Measurements from ENCODE around the gene ITPKC.

Gene ITPKC

DNA sequence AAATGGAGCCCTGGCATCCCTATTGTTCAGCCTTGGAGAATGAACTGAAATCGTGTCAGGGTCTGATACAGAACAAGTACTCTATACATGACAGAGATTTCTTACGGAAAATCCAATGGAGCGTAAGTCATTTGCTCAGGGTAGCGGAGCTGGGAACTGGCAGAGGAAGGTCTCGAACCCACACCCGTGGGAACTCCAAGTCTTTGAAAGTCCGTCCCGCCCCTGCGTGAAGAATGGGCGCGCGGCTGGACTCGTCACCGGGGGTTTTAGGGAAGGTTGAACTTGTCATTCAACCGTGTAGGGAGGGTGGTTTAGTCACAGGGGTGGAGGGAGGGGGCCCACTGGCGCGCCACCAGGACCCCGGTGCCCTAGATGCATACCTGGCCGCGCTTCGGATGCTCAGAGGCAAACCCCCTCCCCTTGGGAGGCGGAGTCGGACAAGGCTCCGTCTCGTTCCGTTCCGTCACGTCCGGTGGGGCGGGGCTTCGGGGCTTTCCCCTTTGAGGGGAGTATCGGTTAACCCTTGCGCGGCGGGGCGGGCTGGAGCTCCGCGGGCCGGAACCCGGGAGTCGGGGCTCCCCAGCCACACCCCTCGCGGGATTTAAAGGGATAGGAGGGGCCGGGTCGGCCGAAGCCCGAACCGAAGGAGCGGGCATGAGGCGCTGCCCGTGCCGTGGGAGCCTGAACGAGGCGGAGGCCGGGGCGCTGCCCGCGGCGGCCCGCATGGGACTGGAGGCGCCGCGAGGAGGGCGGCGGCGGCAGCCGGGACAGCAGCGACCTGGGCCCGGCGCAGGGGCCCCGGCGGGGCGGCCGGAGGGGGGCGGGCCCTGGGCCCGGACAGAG is at the start of gene ITPKC, which contains the start of gene COQ8B:
Gene ITPKC (plus strand): TSS at position 631 of the 843 bp plus-strand sequence. CDS start 24 bp downstream, at position 655.
Gene COQ8B (minus strand): TSS at position 405 of the 843 bp plus-strand sequence. CDS start 2,254 bp downstream, outside the sequence.
- peak; percentile 95 for DNase-seq

DNA sequence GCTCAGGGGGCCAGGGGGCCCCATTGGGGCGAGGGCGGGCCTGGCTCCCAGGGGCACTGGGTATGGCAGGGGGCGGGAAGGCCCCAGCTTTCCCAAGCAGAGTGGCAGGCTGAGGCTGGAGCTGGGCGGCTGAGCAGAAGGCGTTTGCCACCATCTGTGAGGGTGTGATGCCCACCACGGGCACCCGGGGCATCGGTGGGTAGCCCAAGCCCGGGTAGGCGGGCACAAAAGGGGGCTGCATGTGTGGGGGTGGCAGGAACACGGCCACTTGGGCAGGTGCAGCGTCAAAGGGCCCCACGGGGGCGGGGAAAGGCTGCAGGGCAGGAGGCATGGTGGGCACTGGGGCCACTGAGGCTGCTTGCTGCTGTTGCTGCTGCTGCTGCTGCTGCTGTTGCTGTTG is 49.3 kb upstream of the ITPKC start:
- DNase-seq: no peak

DNA sequence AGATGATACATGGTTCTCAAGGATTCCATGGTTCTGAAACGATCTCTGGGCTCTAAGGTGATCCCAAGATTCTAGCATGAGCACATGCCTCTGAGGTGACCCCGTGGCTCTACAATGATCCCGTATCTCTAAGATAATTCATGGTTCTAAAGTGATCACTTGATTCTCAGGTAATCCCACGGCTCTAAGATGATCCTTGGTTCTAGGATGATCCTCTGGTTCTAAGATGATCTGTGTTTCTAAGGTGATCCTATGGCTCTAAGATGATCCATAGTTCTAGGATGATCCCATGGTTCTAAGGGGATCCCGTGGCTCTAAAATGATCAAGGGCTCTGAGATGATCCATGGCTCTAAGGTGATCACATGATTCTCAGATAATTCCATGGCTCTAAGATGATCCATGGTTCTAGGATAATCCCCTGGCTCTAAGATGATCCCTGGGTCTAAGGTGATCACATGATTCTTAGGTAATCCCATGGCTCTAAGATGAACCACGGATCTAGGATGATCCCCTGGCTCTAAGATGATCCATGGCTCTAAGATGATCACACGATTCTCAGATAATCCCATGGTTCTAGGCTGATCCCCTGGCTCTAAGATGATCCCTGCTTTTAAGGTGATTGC is 47.8 kb upstream of the ITPKC start:
- no peak for DNase-seq

DNA sequence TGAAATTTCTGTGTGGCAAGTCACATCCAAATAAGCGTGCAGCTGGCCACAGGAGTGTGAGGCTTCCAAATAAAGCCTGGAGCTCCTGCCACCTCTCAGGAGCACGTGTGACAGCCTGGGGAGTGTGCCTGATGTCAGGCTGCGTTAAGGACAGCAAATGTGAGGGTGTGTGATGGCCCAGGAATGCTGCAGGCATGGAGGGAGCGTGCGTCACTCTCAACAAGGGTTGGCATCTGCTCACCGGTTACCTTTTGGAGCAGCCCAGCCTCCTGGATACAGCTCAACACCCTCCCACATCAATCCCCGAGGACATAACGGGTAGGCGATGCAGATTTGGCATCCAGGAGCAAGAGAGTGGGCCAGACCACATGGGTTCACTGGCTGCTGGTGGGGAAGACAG is 45.5 kb upstream of the ITPKC start:
- no peak for DNase-seq

DNA sequence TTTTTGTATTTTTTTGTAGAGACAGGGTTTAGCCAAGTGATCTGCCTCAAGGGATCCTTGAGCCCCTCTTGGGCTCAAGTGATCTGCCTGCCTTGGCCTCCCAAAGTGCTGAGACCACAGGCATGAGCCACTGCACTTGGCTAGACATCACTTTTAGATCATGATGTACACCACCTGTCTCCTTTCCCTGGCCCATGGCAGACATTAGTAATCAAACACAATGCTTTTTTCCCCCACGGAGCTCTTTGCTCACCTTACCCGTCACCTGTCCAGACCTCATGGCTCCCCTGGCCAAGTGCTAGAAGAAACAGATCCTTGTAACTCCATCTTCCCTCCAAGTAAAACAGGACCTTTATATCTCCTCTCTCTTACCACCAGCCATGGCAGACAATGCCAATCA is 44.9 kb upstream of the ITPKC start:
- DNase-seq: no peak

DNA sequence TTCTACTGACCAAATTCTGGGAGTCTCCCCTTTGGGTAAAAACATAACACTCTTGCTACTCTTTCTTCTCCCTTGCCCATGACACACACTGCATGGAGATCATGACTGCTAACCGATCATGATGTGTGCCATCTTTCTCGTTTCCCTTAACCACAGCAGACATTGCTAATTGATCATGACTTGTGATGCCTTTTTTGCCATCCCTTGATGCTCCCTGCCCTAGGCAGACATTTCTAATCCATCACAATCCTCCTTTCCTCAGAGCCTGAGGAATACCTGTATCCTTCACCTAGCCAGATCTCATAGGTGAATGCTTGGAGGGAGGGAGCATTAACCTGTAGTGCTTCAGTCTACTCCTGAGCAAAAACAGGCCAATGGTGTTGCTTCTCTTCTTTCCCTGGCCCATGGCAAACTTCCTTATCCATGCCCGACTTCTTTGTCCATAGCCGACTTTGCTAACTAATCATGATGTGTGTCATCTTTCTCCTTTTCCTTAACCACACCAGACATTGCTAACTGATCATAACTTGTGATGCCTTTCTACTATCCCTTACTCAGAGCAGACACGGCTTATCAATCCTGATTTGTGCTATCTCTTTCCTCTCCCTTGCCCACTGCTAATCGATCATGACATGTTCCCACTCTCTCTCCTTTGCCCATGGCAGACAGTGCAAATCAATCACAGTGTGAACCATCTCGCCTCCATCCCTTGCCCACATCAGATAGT is 44.2 kb upstream of the ITPKC start:
- no peak for DNase-seq

DNA sequence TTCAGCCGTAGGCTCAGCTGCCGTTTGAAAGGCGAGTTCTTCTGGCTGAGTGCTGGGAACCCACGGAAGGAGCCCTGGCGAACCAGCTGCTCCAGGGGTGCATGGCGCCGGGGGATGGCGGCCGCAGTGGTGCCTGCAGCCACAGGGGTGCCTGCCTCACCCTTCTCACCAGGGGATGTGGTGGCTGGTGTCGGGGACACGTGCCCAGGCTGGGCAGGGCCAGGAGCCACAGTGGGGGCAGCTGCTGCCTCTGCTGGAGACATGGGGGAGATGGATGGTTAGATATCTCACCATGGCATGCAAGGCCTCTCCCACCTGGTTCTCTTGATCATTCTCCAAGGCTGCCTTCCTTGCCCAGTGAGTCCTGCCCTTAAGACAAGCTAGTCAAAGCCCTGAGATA is 43.5 kb upstream of the ITPKC start:
- DNase-seq: no peak

DNA sequence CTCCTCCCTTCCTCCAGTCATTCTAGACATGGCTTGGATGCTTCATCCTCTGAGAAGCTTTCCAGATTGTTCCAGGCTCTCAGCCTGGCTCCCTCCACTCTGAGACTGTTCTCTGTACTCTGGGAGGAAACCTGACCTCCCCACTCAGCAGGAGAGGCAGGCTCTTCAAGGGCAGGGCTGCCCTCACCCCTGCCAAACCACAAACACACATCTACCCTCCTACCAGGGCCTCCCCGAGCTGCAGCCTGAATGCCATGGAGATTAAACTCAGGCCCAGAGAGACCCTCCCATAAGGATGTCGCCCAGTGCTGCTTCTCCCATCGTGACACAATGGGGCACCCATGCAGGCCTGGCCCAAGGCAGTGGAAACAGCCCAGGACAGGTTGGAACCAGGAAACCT is 42.6 kb upstream of the ITPKC start:
- DNase-seq: no peak

DNA sequence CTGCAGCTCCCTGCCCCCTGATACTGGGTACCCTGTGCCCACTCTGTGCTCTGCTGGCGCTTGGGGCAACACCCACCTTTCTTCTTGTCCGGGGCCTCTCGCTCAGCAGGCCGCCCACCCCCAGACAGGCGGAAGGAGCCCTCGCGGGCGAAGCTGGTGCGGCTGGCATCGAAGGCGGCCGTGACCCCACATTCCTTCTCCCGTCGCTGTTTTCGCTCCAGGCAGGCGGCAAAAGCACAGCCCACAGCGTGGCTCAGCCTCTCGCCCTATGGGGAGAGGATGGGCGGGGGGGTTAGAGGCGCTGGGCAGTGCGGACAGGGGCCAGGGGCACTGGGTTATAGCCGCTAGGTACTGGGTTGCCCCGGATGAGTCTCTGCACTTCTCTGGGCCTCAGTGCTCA is 39.8 kb upstream of the ITPKC start:
- DNase-seq: no peak

DNA sequence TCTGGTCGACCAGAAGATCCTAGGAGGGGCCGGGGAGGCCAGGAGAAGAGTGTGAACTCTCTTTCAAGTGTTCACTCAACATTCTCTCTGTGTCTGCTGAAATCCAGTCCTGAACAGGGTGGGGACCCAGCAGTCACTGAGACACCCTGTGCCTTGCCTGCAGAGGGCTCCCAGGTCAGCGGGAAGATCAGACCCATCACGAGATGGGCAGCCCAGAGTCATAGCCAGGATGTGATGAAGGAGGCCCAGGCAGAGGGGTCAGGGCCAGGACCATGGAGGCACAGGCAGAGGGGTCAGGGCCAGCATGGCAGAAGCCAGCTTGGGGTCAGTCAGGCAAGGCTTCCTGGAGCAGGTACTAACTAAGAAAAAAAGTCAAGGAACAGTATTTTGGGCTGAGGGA is 35.9 kb upstream of the ITPKC start:
- no peak for DNase-seq

DNA sequence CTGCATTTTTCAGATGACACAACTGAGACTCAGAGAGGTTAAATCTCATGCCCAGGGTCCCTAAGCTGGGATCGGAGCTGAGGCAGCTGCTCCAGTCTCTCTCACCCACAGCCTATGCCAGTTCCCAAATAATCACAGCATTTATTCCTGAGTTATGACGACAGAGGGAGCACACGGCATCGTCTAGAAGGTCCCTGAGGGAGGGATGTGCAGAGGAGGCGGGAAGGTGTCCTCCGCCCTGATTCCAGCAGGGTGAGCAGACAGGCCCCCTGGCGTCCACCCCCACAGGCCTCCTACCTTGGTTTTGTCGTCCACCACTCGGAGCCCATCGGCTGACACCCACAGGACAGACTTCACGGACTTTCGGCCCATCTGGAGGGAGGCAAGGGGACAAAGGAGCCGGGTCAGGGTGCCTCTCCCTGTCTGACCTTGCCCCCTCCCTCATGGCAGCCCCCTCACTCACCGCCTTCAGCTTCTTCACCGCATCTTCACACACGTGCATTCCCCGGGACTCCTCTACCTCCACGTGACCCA is 34.4 kb upstream of the ITPKC start:
- DNase-seq: no peak

DNA sequence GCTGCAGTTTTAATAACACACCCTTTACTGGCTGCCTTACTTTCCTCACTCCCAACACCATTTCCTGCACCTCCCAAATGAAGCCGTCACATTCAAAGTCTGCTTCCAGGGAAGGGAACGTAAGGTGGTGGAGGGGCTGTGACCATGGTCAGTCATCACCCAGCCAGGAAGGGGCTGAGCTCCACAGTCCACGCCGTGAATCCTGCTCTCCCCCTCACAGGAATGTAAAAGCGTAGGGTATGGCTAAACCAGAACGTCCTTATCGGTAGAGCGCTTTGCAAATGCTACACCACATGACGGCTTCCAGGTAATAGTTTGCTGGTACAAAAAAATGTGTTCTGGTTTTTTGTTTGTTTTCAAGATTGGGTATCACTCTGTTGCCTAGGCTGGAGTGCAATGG is 33.5 kb upstream of the ITPKC start:
- DNase-seq: no peak

DNA sequence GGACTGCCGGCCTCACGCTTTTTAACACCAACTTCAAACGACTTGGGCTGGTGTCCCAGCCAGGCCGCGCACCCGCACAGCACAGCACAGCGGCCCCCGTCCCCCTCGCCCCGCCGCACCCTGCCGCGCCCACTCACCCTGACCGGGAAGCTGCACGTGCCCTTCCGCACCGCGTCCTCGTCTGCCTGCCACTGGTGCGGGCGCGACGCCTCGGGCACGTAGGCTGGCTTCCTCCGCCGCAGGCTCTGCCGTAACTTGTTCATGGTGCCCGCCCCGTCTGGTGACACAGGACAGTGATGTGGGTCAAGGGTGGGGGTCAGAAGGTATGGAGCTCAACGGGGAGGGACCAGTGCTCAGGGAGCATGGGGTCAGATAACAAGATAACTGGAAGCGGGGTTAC is 32.6 kb upstream of the ITPKC start:
- DNase-seq: no peak

DNA sequence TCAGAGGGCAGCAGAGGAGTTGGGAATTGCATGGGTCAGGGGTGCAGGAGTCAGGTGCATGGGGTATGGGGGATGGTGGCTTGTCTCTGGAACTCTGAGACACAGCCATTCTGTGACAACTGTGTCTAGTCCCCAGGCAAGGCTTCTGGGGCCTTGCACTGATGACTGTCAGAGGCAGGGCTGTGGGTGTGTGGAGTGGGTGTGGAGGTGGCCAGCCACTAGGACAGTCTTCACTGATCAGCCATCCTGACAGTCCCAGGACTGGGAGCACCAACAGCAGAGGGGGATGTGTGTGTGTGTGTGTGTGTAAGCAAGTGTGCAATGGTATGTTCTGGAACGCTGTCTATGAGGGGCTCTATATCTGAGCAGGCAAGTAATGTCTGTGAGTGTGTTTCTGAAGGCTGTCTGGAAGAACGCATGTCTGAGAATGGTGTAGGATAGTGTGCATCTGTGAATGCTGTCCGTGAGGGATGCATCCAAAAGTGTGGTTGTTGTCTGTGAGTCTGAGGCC is 31.8 kb upstream of the ITPKC start:
- no peak for DNase-seq

DNA sequence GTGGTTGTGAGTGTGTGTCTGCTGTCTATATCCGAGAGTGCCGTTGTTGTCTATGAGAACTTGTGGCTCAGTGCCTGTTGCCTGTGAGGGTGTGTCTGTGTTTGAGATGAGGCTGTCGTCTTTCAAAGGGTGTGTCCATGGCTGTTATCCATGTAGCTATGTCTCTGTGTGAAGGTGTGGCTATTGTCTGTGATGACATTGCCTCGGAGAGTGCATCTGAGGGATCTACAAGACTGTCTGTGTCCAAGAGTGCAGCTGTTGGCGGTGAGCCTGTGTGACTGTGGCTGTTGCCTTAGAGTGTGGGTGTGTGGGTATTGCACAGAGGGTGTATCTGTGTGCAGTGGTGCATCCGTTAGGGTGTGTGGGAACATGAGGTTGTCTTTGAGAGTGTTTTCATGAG is 31.3 kb upstream of the ITPKC start:
- no peak for DNase-seq

DNA sequence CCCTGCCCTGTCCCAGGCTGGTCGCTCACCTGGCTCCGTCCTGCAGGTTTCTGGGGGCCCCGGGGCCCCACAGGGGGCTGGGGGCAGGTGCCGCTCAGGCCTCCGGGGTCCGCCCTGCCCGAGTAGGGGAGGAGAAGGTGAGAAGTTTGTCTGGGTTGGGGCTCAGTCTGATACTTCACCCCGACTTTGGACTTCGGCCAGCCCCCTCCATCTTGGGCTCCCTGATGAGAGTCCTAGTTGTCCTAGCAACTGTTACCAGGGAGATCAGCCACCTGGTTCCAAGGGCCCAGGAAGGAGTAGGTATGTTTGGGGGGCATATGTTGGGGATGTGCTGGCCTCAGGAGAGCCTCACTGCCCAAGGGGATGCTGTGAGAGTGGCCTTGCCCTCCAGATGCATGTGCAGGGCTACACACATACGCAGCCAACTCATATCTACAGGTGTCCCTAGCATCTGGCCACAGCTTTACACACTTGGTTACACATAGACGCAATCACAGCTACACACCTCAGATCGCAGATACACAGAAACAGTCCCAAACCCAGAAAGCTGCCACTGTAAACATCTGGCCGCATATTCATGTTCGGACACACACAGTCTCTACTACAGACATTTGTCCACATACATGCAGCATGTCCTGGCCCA is 29.9 kb upstream of the ITPKC start:
- DNase-seq: no peak

DNA sequence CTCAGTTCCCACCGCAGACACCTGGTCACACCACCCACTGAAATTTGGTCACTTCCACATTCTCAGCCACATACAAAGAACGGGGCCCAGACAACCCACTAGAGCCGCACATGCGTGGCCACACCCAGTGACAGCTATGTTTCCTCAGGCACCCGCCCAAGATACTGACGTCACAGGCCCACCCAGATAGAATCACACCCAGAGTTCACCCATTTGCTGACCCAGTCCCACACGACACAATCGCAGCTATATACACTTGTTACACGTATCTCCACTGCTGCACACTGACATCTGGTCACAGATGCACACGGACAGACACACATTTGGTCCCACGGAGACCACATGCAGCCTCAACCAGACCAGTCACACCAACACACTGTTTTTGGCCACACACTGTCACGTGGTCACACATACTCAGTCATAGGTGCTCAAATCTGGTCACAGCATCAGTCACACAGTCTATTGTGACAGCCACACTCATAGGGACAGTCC is 29.3 kb upstream of the ITPKC start:
- DNase-seq: peak; percentile 25

DNA sequence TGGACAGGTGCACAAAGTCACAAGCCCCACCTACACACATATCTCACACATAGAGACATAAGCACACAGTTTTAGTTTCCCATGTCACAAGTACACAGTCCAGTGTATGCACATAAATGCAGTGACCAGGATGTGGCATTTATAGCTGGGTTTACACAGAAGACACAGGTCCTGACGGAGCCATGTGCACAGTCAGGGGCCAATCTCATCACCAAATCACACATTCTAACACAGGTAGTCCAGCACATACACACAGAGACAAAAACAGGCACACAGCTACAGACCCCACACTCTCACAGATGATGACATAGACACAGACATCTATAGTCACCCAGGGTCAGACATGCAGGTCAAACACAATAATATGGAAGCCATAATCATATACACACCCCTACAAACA is 28.6 kb upstream of the ITPKC start:
- no peak for DNase-seq

DNA sequence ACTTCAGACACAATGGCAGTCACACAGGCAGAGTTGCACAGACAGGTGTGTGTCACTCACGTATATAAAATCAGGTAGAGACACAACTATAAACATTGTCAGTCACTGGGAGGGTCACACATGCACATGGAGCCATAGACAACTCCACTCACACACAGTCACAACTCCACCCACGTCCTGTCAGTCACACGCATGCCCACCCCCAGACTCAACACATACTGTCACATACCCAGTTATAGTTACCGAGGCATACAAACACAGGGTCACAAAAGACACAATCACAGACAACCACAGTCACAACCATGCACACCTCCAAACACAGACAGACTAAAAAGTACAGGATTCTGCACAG is 27.9 kb upstream of the ITPKC start:
- no peak for DNase-seq

DNA sequence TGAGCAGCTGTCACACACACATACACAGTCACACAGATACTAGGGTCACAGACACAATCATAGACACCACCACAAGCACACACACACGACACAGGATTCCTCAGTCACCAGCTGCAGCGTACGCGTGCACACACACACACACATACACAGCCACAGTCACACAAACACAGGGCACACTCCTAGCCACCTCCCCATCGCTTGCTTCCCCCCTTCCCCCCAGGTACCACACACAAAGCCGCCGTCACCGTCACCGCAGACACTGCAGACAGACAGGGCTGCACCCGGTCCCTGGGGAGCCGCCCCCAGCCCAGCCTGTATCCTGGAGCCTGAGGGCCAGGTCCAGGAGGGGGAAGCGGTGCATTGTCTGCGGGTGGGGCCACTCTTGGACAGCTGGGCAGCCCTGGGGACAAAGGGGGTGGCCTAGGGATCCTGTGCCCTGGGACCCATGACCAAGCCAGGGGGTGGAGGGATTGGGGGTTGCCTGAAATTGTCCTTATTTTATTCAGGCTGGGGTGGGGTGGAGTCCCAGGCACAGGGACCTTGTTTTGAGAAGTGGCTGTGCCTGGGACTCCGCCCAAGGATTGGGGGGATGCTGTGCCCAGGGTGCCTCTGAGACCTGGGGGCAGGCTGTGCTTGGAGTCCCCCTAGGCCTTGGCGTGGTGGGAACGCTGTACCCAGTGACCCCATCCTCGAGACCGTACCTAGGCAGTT is 27.4 kb upstream of the ITPKC start:
- peak; percentile 16 for DNase-seq

DNA sequence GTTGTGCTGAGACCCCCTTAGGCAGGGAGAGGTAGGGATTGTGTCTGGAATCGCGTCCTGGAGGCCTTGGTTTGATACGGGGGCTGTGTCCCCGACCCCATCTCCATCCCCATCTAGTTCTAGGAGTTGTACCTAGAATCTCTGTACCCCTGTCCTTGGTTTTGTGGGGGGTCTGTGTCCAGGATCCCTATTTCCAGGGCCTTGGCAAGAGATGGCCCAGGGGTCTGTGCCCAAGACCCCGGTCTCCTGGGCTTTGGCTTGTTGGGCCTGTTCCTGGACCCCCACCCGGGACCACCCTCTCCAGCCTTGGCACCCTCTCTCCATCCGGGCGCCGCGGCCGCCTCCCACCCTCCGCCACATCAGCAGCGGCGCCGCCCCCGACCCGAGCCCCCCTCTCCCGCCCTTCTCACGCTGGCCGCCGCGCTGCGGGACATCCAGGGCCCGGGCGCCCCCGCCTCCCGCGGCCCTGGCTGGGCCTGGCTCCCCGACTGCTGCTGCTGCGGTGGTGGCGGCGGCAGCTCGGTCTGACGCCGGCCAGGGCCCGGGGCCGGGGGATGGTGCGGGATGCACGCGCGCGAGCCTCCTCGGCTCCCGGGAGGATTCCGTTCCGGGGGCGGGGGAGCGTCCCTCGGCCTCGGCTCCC is 26.7 kb upstream of the ITPKC start, which contains the start of gene NUMBL:
Gene NUMBL (minus strand): TSS at position 602 of the 643 bp plus-strand sequence. CDS start 168 bp downstream, at position 434.
- DNase-seq: no peak

Measured in HCEC 1CT (cell line).